ENCODE data around the gene SGCE. TPM values are rescaled to one million over a fixed set of nuclear protein-coding genes. Genes with fewer than 3 reads are reported as not detected.

The SGCE gene
- total and polyA plus RNA-seq, 10 of the 15 experiments (the other 5 are each of a cell fraction or from before 2014, with no cell fraction given): 30.5 to 80.1 (median 49.2) TPM

- 93% methylated on average over 2 of the region's 2 CpGs for WGBS (ENCODE audit: insufficient coverage, insufficient replicate concordance, low lambda C conversion rate, missing lambda C conversion rate)
- H3K4me3 ChIP-seq: no peak overlapping the region
- H3K79me2 ChIP-seq (ENCODE audit: control insufficient read depth, insufficient read depth, low read length): no peaks in the 10 kb centered on the region
- no peaks in the 10 kb centered on the region for H3K9me3 ChIP-seq (replicated peaks; ENCODE audit: control insufficient read depth, insufficient read depth, low read length)
- RAD21 ChIA-PET (ENCODE audit: unreplicated experiment): interaction anchor here (0.7 kb wide), 1 partner anchor 81 kb away, joined by 3 read pairs; no protein-coding TSS in a partner anchor
- intact Hi-C loops (cut with micrococcal nuclease; ENCODE audit: unreplicated experiment): no loop called here
- in situ Hi-C loops (cut with MboI): no loop called here
- DNase-seq (ENCODE audit: low read depth, low spot score) (no peak), FAIRE-seq (no peak), ATAC-seq (no peak)
- SMC1A ChIA-PET (ENCODE audit: uncharacterized antibody, unreplicated experiment): no interaction called here
- H2AFZ ChIP-seq (ENCODE audit: control insufficient read depth, low read depth, low read length): no peak overlapping the region
- no peaks in the 10 kb centered on the region for H3K4me1 ChIP-seq (ENCODE audit: control insufficient read depth, insufficient read depth, low read length)
- no peaks in the 10 kb centered on the region for H3K27me3 ChIP-seq (replicated peaks in 1 of 2; ENCODE audit: control insufficient read depth in 2 of 2, insufficient read depth in 2 of 2, low read length in 1 of 2)
- no peaks in the 10 kb centered on the region; a peak in 2 of 4 replicates for H3K36me3 ChIP-seq (ENCODE audit: control insufficient read depth in 2 of 2, insufficient read depth in 2 of 2, low read length in 1 of 2)
- POLR2A ChIA-PET: no interaction called here
- H3K9ac ChIP-seq (ENCODE audit: control insufficient read depth, insufficient read depth, low read length): no peak overlapping the region
- CTCF ChIA-PET: no interaction called here
- H3K27ac ChIP-seq (ENCODE audit: control insufficient read depth, insufficient read depth): no peak overlapping the region
- H3K4me2 ChIP-seq (ENCODE audit: control insufficient read depth, insufficient read depth): no peak overlapping the region
- no TSS peak for BruUV-seq (replicated peaks)
- no peaks in the 10 kb centered on the region for H4K20me1 ChIP-seq (ENCODE audit: control insufficient read depth, insufficient read depth)
- no peak for TF ChIP-seq IKZF1 (conservative IDR thresholded peaks at IDR 0.05)
- no peak for TF ChIP-seq RFX5 (IDR thresholded peaks at IDR 0.05; ENCODE audit: low read depth, low read length)
- no peak for TF ChIP-seq NR2F1 (conservative IDR thresholded peaks at IDR 0.05)
- TF ChIP-seq TCF12 (IDR thresholded peaks at IDR 0.05; ENCODE audit: low read depth, low read length): no peak
- no peak for TF ChIP-seq MYC (IDR thresholded peaks at IDR 0.05; ENCODE audit: insufficient read depth, insufficient read length, insufficient replicate concordance, low read length, severe bottlenecking)
- no peak for TF ChIP-seq CHD4 (IDR thresholded peaks at IDR 0.05)
- no peak for TF ChIP-seq RELA (IDR thresholded peaks at IDR 0.05; ENCODE audit: borderline replicate concordance, partially characterized antibody)
- no peak for TF ChIP-seq BCLAF1 (IDR thresholded peaks at IDR 0.05)
- TF ChIP-seq NBN (IDR thresholded peaks at IDR 0.05): no peak
- no peak for TF ChIP-seq RCOR1 (conservative IDR thresholded peaks at IDR 0.05; ENCODE audit: low read depth, low read length)
- TF ChIP-seq ZBTB33 (IDR thresholded peaks at IDR 0.05): no peak
- no peak for TF ChIP-seq POU2F2 (IDR thresholded peaks at IDR 0.05; ENCODE audit: borderline replicate concordance, low read depth, low read length)
- TF ChIP-seq STAT3 (IDR thresholded peaks at IDR 0.05; ENCODE audit: low read depth, low read length): no peak
- TF ChIP-seq YBX1 (IDR thresholded peaks at IDR 0.05): no peak
- TF ChIP-seq MLLT1 (IDR thresholded peaks at IDR 0.05): no peak
- no peak for TF ChIP-seq CREM (IDR thresholded peaks at IDR 0.05; ENCODE audit: low read depth)
- TF ChIP-seq PAX5 (IDR thresholded peaks at IDR 0.05; ENCODE audit: borderline replicate concordance, low read depth, low read length): no peak
- TF ChIP-seq BCL3 (IDR thresholded peaks at IDR 0.05; ENCODE audit: borderline replicate concordance, insufficient read depth, low read depth, low read length, poor library complexity, severe bottlenecking): no peak
Observed at GRCh38 chr7:94561841-94562514, 94.0 kb downstream of the SGCE start.

Measured in GM12878 (cell line).